GM19099 (cell line): ENCODE data around the gene TRABD2B.

Experiments
- POLR2A ChIP-seq: IDR thresholded peaks from 3 replicates; pipeline ENCODE4 v1.6.1; 2011; ENCODE audit warnings: low read depth; ENCODE audit not compliant: insufficient read length; ENCODE audit errors: extremely low read depth

Gene TRABD2B

DNA sequence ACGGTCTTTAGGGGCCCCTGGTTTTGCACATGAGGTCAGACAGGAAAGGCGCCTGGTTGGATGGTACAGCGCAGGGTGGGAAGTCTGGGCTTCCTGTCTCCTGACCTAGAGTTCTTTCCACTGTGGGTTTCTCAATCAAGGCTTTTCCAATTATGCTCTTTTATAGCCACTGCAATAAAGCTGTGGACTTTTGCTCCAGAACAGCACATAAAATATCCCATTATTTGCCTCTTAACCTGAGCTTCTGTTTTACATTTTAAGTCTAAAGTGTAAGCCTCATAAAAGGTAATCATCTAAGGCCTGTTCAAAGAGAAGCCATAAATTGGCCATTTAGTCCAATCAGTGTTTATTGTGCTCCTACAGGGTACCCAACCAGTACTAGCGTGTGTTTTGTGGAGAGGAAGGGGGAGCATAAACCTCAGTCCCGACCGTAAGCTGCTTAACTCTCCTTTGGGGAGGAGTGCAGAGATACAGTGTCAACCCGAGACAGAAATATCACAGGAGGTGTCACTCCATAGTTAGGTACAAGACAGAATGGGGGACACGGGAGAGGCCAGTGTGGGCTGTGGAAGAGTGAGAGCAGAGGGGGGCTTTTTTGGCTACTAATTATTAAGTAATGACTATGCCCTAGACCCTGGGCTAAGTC, 270.0 kb downstream of the TRABD2B start:
- no peak for TF ChIP-seq POLR2A

DNA sequence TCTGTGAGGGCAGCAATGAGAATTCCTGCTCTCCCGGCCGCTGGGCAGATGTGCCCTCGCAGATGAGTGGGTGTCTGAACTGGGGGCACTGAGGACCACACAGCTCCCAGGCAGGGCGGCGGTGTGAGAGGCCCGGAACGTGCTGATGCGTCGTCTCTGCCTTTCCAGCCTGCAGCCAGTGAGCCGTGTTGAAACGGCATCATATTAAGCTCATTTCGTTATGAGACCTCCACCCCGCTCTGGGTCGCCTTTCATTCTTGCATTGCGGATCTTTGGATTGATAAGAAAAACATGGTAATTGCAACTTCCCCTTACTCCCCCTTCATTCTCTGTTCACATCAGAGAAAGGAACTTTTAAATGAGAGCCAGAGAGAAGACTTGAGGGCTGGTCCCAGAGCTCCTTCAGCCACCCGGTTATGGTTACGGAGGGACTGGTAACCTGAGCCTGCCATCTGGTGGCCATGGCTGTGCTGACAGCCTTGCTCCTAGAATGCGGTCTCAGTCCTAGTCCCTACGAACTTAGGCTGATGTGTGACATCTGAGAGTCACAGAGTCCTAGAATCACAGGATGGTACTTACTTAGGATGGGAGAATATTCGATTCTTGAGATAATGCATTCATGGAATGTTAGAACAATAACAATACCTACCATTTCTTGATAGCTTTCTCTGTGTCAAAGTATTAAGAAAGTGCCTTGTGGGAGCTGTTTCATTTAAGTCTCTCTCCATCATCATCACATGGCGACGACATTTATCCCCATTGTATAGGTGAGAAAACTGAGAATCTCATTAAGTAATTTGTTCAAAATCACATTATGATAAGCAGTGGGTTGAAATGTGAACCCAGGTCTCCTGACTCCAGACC, 271.0 kb downstream of the TRABD2B start:
- TF ChIP-seq POLR2A = no peak

DNA sequence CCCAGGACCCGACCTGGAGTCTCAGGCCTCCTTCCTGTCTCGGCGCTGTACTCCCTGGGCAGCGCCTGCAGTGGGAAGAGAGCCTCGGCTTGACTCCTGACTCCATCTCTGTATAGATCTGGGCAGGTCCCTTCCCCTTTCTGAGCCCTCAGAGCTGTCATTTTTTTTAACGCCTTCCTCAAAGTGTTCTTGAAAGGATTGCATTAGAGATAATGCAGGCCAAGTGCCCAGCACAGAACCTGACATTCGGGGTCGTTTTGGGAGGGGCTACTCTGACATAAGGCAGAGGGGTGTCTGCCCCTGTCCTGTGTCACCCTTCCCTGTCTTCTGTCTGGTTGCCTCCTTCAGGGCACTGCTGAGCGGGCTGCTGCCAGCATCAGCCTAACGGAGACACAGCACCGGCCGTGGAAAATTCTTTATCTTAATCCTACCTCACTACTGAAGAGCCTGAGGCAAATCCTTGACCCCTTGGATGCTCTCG, 271.6 kb downstream of the TRABD2B start:
- no peak for TF ChIP-seq POLR2A

DNA sequence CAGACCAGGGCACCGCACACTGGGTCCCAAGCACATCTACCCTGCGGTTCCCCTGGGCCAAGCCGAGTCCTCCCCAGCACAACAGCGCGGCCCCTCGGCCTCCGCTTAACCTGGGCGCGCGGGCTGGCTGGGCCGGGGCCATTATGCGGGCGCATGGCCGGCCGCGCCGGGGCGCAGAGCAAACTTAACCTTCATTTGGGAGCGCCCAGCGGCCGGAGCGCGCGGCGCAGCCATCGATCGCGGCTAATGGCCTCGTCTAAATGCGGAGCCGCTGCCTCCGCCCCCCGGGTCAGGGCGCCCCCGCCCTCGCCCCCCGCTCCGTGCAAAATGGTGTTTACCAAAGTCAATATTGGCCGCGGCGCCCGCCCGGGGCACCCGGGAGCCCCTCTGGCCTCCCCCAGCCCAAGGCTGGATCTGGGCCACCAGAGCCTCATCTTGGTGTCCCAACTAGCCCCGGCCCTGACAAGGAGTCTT, 272.1 kb downstream of the TRABD2B start:
- no peak for TF ChIP-seq POLR2A

DNA sequence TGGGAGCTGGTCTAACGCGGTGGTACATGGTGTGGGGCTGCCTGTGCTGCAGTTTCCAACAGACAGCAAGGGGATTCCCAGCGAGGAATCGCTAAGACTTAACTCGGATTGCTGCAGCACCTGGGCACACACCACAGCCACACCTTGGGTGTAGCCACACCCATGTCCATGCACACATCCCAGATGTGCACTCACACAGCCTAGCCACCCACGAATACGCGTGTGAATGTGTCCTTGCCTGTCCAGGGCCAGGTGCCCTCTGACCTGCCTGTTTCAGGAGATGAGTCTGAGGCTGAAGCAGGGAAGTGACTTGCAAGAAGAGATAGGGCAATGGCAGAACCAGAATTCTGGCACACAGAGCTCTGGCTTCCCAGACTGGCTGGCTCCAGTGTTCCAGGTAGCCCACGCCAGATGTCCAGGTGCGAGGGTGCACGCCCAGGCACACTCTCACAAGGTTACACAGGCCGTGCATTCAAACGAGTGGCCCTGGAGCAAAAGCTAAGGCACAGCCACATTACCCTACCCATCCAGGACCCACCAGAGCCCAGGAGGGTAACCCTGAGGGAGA, 272.7 kb downstream of the TRABD2B start:
- TF ChIP-seq POLR2A = no peak

DNA sequence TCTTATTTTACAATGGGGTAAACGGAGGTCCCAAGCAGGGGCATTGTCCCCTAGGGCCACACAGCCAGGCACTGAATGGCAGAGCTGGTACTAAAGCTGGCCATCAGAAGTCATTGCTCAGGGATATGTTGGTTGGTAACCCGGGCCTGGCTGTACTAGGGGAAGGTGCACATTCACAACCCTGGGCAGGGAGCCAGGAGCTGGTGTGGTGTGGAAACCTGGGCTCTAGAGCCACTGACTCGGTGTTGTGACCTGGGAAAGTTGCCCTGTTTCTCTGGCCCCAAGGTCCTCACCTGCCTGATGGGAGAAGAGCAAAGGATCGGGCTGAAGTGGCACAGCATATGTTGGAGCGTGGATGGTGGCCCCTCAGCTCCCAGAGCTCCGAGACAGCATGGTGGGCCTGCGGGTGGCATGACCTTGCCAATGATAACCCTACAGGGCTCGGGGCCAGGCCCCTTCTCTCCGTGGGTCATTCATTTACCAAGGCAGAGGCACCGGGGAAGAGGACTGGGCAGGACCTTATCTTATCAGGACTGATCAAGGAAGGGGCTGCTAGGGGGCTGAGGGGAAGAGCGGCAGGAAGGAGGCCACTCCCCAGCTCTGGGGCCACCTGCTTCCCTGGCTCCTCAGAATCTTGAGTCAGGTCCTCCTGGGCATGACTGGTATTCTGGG, 274.1 kb downstream of the TRABD2B start:
- no peak for TF ChIP-seq POLR2A

DNA sequence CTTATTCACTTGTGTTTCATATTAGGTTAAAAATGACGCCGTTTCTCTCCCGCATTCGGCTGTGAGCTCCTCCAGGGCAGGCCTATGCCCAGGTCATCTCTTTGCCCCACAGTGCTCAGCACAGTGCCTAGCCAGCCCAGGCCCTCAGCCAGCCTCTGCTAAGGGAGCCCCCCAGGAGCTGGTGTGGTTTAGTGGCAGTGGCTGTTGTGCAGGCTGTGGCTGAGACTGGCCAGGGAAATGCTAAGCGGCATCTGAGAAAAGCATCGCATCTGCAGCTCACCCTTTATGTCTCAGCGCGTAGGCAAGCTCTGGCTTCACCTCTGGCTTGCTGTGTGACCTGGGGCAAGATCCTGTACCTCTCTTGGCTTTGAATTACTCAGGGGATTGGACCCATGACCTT, 275.1 kb downstream of the TRABD2B start:
- TF ChIP-seq POLR2A = no peak

DNA sequence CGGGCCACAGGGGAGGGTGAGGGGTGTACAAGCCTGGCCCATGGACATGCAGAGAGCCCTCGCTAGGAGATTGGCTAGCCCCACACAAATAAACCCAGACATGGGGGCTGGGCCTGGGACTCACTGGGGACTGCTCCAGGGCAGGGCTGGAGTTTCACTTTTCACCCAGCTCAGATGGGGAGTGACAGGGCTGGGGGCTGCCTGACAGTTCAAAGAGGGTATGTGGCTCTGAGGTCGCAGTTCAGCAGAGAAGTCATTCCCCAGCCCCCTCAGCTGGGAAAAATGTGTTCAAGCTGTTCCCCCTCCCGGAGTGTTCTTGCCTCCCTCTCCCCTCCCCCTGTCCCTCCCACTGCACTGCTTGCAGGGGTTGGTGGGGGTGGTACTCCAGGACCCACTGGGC, 277.1 kb downstream of the TRABD2B start:
- no peak for TF ChIP-seq POLR2A

DNA sequence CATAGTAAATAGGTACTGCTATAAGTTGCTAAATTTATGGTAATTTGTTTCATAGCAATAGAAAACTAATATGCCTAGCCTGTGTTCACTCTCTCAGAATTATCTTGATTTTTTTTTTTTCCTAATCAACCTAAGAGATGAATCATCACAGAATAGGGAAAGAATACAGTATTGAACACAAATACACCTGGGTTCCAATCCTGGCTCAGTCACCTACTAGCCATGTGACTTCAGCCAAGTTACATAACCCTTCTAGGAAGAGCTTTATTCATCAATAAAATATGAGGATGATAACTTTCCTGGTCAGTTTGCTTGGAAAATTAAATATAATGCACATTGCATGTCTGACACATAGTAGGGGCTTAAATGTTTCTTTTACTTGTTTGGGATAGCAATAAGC, 279.8 kb downstream of the TRABD2B start:
- TF ChIP-seq POLR2A = no peak

DNA sequence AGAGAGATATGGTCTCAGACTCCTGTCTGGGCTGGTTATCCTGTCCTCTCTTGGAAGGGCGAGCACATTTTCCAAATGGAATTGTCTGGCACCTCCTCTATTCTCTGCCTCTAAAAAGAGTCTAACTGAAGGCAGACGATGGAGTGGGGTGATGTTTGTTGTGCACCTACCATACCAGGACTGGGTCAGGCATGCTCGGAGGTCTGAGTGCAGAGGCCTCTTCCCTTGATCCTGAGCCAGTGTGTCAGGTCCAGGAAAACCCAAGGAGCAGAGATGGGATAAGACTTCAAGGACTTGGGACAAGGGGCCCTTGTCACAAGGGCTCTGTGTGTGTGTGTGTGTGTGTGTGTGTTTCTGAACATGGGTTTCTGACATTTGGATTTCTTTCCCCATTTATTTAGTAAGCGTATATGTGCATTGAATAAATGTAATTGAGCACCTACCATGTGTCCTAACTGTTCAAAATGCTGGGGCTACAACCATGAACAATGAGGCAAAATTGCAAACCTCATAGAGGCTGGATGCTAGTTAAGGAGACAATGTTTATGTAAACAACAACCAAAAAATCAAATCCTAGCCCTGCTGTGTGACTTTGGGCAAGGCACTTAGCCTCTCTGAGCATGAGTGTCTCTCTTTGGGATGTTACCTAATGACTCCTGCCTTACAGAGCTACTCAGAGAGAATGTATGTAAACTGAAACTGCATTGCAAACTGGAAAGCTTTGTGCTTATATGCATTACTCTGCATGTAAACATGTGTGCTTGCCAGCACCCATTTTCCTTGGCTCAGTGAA, 283.0 kb downstream of the TRABD2B start:
- no peak for TF ChIP-seq POLR2A

DNA sequence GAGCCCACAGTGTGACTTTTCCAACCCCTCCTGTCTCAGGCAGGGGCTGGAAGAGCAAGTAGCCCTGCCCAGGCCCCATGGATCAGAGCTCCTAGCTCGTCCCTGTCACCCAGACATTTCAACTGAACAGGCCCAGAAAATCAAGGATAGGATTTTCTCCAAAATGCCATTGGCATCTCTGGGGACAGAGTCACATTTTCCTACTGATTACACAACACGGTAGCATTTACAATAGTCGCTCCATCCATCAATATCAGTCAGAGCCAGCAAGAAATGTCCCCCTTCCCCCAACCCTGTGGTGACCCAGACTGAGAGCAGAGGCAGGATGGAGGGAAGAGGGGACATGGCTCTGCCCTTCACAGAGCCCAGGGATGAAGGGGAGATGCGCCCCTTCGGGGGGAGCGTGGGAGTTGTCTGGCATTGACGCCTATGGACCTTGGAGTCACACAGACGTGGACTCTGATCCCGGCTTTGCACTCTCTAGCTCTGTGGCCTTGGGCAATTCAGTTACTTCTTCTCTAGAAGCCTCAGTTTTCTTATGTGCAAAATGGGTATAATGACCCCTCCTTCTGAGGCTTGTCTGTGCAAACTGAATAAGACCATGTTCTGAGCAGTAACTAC, 283.7 kb downstream of the TRABD2B start:
- no peak for TF ChIP-seq POLR2A

DNA sequence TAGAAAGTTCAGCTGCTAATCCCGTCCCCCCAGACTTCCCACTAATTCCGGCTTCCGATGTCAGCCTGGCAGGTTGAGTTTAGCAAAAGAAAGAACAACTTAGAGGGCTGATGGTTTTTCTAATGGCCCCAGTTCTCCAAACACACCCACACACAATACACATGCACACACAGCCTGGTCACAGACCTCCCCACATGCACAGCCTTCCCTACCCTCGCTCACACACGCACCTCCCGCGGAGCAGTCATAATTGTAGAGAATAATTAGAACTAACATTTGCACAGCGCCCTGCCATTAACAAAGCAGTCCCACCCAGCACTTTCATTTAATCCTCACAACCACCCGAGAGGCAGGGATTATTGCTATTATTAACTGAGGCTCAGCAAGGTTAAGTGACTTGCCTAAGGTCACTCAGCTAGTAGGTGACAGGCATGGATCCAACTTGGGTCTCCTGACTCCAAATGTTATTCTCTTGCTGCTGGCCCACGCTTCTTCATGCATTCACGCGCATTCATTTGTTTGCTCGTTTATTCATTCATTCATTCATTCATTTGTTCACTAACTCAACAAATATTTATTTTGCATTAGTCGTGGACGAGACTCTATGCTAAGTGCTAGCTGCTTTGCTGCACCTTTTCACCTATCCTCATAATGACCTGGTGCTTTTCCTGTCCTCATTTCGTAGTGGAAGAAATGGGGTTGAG, 284.4 kb downstream of the TRABD2B start:
- no peak for TF ChIP-seq POLR2A

DNA sequence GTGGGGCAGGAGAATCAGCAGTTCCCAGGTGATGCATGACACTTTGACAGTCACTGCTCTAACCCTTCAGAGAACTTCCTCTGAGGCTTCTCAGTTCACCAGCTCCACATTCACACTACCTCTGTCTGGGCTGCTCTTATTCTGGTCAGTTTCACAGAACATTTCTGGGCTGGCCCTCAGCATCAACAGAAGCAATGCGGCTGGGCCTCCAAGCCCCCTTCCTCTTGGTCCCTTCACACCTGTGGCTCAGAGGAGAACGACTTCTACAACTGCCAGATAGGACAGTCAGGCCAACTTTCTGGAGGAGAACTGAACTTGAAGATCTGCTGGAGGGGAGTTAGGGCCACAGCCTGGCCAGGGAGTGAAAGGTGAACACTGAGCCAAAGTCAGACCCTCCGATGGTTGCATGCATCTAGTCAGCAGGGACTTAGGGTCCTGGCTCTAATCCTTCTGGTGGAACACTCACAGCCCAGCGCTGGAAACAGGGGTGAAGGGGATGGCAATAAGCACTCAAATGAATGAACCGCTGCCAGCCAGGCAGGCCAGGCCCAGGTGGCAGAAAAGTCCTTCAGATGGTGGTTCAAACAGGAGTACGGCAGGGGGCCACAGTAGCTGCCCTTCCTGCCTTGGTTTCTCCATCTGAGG, 285.2 kb downstream of the TRABD2B start:
- no peak for TF ChIP-seq POLR2A
